ENCODE data around the gene HHAT. TPM values are rescaled to one million over a fixed set of nuclear protein-coding genes. Genes with fewer than 3 reads are reported as not detected.

Gene HHAT
- total RNA-seq, 1 experiment from 2014 or later: 4.6 TPM

- peaks cover 26% of the 10 kb centered on the region for H3K4me1 Mint-ChIP-seq (ENCODE audit: insufficient read depth, unreplicated experiment)
- CTCF ChIA-PET: interaction anchor here (0.6 to 15.8 kb wide), 17 partner anchors 8 to 446 kb away, joined by 3 to 216 read pairs (median 4); no protein-coding TSS in a partner anchor
- intact Hi-C loops (cut with micrococcal nuclease): no loop called here
Observed at GRCh38 chr1:210330279-210330866, 1.7 kb downstream of the HHAT start.

GRCh38 chr1:210332233-210332632 lies 3.5 kb downstream of the HHAT start:
- DNase-seq (ENCODE audit: unreplicated experiment): no peak
- Mint-ChIP-seq H3K4me1 (ENCODE audit: insufficient read depth, unreplicated experiment) (peaks cover 26% of the 10 kb centered on the region), H3K27me3 (ENCODE audit: insufficient read depth, unreplicated experiment) (no peaks in the 10 kb centered on the region), H3K27ac (ENCODE audit: low read depth, unreplicated experiment) (no peak overlapping the region), H3K36me3 (ENCODE audit: insufficient read depth, unreplicated experiment) (no peaks in the 10 kb centered on the region), H3K9me3 (ENCODE audit: unreplicated experiment) (no peaks in the 10 kb centered on the region), H3K4me3 (ENCODE audit: unreplicated experiment) (no peak overlapping the region)
- intact Hi-C loops (cut with micrococcal nuclease): no loop called here
- CTCF ChIA-PET: interaction anchor here (1.1 to 15.8 kb wide), 13 partner anchors 9 to 176 kb away, joined by 3 to 216 read pairs (median 11); no protein-coding TSS in a partner anchor
- POLR2A ChIA-PET: interaction anchor here (0.5 to 2.9 kb wide), 8 partner anchors 10 to 1338 kb away, joined by 3 to 13 read pairs (median 6); no protein-coding TSS in a partner anchor
- TF ChIP-seq CTCF (IDR thresholded peaks at IDR 0.05; ENCODE audit: unreplicated experiment): no peak
- BruUV-seq (replicated peaks): no TSS peak

More at GRCh38 chr1:210330279-210330866, 1.7 kb downstream of the HHAT start:
- peaks cover 2% of the 10 kb centered on the region for H3K9me3 Mint-ChIP-seq (ENCODE audit: unreplicated experiment)
- DNase-seq (ENCODE audit: unreplicated experiment): peak; percentile 44
- H3K36me3 Mint-ChIP-seq (ENCODE audit: insufficient read depth, unreplicated experiment): no peaks in the 10 kb centered on the region
- H3K4me3 Mint-ChIP-seq (ENCODE audit: unreplicated experiment): peak overlapping the region; percentile 81
- no TSS peak for BruUV-seq (replicated peaks)
- POLR2A ChIA-PET: interaction anchor here (0.6 to 4.7 kb wide), 15 partner anchors 9 to 928 kb away, joined by 3 to 31 read pairs (median 6); partner anchors contain the start of genes LAMB3 and RCOR3
- H3K27ac Mint-ChIP-seq (ENCODE audit: low read depth, unreplicated experiment): peak overlapping the region; percentile 87
- H3K27me3 Mint-ChIP-seq (ENCODE audit: insufficient read depth, unreplicated experiment): no peaks in the 10 kb centered on the region
- no peak for TF ChIP-seq CTCF (IDR thresholded peaks at IDR 0.05; ENCODE audit: unreplicated experiment)

GRCh38 chr1:210332719-210333398 lies 4.2 kb downstream of the HHAT start:
- DNase-seq (ENCODE audit: unreplicated experiment): peak; percentile 97
- intact Hi-C loops (cut with micrococcal nuclease): no loop called here
- Mint-ChIP-seq H3K27me3 (ENCODE audit: insufficient read depth, unreplicated experiment) (no peaks in the 10 kb centered on the region), H3K36me3 (ENCODE audit: insufficient read depth, unreplicated experiment) (no peaks in the 10 kb centered on the region), H3K4me3 (ENCODE audit: unreplicated experiment) (no peak overlapping the region), H3K27ac (ENCODE audit: low read depth, unreplicated experiment) (no peak overlapping the region), H3K9me3 (ENCODE audit: unreplicated experiment) (no peaks in the 10 kb centered on the region), H3K4me1 (ENCODE audit: insufficient read depth, unreplicated experiment) (peaks cover 26% of the 10 kb centered on the region)
- BruUV-seq (replicated peaks): no TSS peak
- CTCF ChIA-PET: interaction anchor here (0.6 to 15.8 kb wide), 17 partner anchors 8 to 1595 kb away, joined by 3 to 216 read pairs (median 7); no protein-coding TSS in a partner anchor
- POLR2A ChIA-PET: interaction anchor here (0.5 to 2.9 kb wide), 12 partner anchors 8 to 1337 kb away, joined by 3 to 13 read pairs (median 4); no protein-coding TSS in a partner anchor
- no peak for TF ChIP-seq CTCF (IDR thresholded peaks at IDR 0.05; ENCODE audit: unreplicated experiment)

GRCh38 chr1:210335001-210335400 lies 6.3 kb downstream of the HHAT start:
- intact Hi-C loops (cut with micrococcal nuclease): no loop called here
- DNase-seq (ENCODE audit: unreplicated experiment): no peak
- CTCF ChIA-PET: interaction anchor here (0.7 to 15.8 kb wide), 5 partner anchors 28 to 71 kb away, joined by 4 to 216 read pairs (median 25); no protein-coding TSS in a partner anchor

More at GRCh38 chr1:210335001-210335400, 6.3 kb downstream of the HHAT start:
- H3K27ac Mint-ChIP-seq (ENCODE audit: low read depth, unreplicated experiment): no peak overlapping the region
- H3K36me3 Mint-ChIP-seq (ENCODE audit: insufficient read depth, unreplicated experiment): no peaks in the 10 kb centered on the region
- no TSS peak for BruUV-seq (replicated peaks)
- H3K4me3 Mint-ChIP-seq (ENCODE audit: unreplicated experiment): no peak overlapping the region
- no peaks in the 10 kb centered on the region for H3K9me3 Mint-ChIP-seq (ENCODE audit: unreplicated experiment)
- TF ChIP-seq CTCF (IDR thresholded peaks at IDR 0.05; ENCODE audit: unreplicated experiment): no peak
- POLR2A ChIA-PET: interaction anchor here (1.2 to 1.5 kb wide), 2 partner anchors 18 to 26 kb away, joined by 3 to 4 read pairs; no protein-coding TSS in a partner anchor
- peaks cover 16% of the 10 kb centered on the region for H3K4me1 Mint-ChIP-seq (ENCODE audit: insufficient read depth, unreplicated experiment)
- no peaks in the 10 kb centered on the region for H3K27me3 Mint-ChIP-seq (ENCODE audit: insufficient read depth, unreplicated experiment)
